ENCODE measurements around the gene AGAP1. TPM values are rescaled to one million over a fixed set of nuclear protein-coding genes. Genes with fewer than 3 reads are reported as not detected.
A peak's percentile ranks its signal among the peaks of the same experiment; 100 is the strongest.

AGAP1 gene
- total RNA-seq, 1 donor from 2014 or later, result 44.0 TPM

GRCh38 chr2:235495373-235496238 is 1.8 kb downstream of the AGAP1 start:
- H3K36me3 Mint-ChIP-seq, result no peaks in the 10 kb centered on the region
- no peaks in the 10 kb centered on the region for H3K9me3 Mint-ChIP-seq
- DNase-seq (ENCODE audit: low spot score in 2 of 2, unreplicated experiment in 2 of 2), result no peak
- no peak for TF ChIP-seq CTCF (IDR thresholded peaks at IDR 0.05; ENCODE audit: unreplicated experiment)
- no peak overlapping the region for H3K27ac Mint-ChIP-seq
- H3K4me1 Mint-ChIP-seq, result peaks cover 17% of the 10 kb centered on the region
- H3K4me3 Mint-ChIP-seq, result peak overlapping the region; percentile 79
- peaks cover 7% of the 10 kb centered on the region for H3K27me3 Mint-ChIP-seq (ENCODE audit: low read depth)

- Mint-ChIP-seq H3K4me3 (peak overlapping the region; percentile 79), H3K27me3 (ENCODE audit: low read depth) (peaks cover 7% of the 10 kb centered on the region)
- no peak for DNase-seq (ENCODE audit: low spot score in 2 of 2, unreplicated experiment in 2 of 2)
Observed at GRCh38 chr2:235496239-235496621, 2.4 kb downstream of the AGAP1 start.

GRCh38 chr2:235497096-235497495 is 3.3 kb downstream of the AGAP1 start:
- no peak overlapping the region for H3K27ac Mint-ChIP-seq
- no peaks in the 10 kb centered on the region for H3K36me3 Mint-ChIP-seq
- H3K4me3 Mint-ChIP-seq, result no peak overlapping the region
- no peak for DNase-seq (ENCODE audit: low spot score in 2 of 2, unreplicated experiment in 2 of 2)
- H3K27me3 Mint-ChIP-seq (ENCODE audit: low read depth), result peaks cover 7% of the 10 kb centered on the region
- H3K9me3 Mint-ChIP-seq, result no peaks in the 10 kb centered on the region
- no peak for TF ChIP-seq CTCF (IDR thresholded peaks at IDR 0.05; ENCODE audit: unreplicated experiment)
- H3K4me1 Mint-ChIP-seq, result peaks cover 29% of the 10 kb centered on the region

More at GRCh38 chr2:235496239-235496621, 2.4 kb downstream of the AGAP1 start:
- H3K27ac Mint-ChIP-seq, result no peak overlapping the region
- no peaks in the 10 kb centered on the region for H3K9me3 Mint-ChIP-seq
- H3K36me3 Mint-ChIP-seq, result no peaks in the 10 kb centered on the region
- TF ChIP-seq CTCF (IDR thresholded peaks at IDR 0.05; ENCODE audit: unreplicated experiment), result no peak
- H3K4me1 Mint-ChIP-seq, result peaks cover 21% of the 10 kb centered on the region

GRCh38 chr2:235498541-235498940 is 4.7 kb downstream of the AGAP1 start:
- no peak overlapping the region for H3K4me3 Mint-ChIP-seq
- H3K9me3 Mint-ChIP-seq, result no peaks in the 10 kb centered on the region
- no peak overlapping the region for H3K27ac Mint-ChIP-seq
- H3K27me3 Mint-ChIP-seq (ENCODE audit: low read depth), result peaks cover 7% of the 10 kb centered on the region
- peaks cover 33% of the 10 kb centered on the region for H3K4me1 Mint-ChIP-seq
- H3K36me3 Mint-ChIP-seq, result no peaks in the 10 kb centered on the region
- no peak for DNase-seq (ENCODE audit: low spot score in 2 of 2, unreplicated experiment in 2 of 2)
- no peak for TF ChIP-seq CTCF (IDR thresholded peaks at IDR 0.05; ENCODE audit: unreplicated experiment)

- Mint-ChIP-seq H3K4me1 (peaks cover 33% of the 10 kb centered on the region), H3K36me3 (no peaks in the 10 kb centered on the region), H3K4me3 (no peak overlapping the region), H3K9me3 (no peaks in the 10 kb centered on the region), H3K27me3 (ENCODE audit: low read depth) (peaks cover 7% of the 10 kb centered on the region), H3K27ac (no peak overlapping the region)
- no peak for TF ChIP-seq CTCF (IDR thresholded peaks at IDR 0.05; ENCODE audit: unreplicated experiment)
- DNase-seq (ENCODE audit: low spot score in 2 of 2, unreplicated experiment in 2 of 2), result no peak
Observed at GRCh38 chr2:235498946-235499812, 5.3 kb downstream of the AGAP1 start.

All from mesothelial cell of epicardium (in vitro differentiated cells).